GM19397 (cell line): ENCODE results near the gene MGP.

Experiments
- ATAC-seq: cut with Tn5 transposase; IDR thresholded peaks from one replicate; pipeline ENCODE4 v1.9.1; 2021; ENCODE audit warnings: mild to moderate bottlenecking, moderate library complexity; ENCODE audit not compliant: unreplicated experiment

The MGP gene

DNA sequence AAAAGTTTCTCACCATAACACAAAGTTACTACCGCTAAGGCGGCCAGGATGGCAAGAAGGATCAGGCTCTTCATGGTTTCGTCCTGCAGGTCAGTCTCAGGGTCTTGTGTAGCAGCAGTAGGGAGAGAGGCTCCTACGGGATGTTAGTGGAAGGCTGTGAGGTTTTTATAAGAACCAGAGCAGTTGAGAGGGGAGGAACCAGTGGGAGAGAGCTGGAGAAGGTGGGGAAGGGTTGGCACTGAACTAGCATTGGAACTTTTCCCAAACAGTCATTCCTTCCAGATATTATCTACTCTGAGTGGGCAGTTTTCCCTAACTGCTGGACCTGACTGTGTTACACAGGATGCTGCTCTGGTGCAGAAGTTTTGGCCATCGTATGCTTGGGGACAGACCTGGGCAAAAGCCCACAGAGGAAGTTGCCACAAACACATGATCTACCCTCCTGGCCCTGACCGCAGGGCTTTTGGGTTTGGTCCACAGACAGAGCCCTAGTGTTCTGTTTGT is at the start of gene MGP:
MGP (minus strand) TSS at position 137 of the 504 bp plus-strand sequence; CDS start at position 74, 63 bp downstream.
- no peak for ATAC-seq

DNA sequence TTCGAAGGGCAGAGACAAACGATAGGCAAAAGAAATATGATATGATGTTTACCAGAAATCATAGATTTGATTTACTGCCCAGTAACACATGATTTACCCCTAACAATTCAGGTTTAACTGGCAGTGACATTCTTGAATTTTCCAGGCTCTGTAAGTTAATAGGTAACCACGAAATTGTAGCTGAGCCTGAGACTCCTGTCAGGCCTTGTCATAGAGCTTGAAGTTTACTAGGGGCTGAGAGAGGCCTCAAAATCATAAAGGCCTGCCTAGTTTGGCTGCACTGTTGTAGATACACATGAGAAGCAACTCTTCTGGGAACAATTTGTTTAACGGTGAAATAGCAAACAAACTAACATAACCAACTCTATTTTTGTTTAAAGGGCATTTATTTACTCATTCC is 49.4 kb upstream of the MGP start:
- no peak for ATAC-seq

DNA sequence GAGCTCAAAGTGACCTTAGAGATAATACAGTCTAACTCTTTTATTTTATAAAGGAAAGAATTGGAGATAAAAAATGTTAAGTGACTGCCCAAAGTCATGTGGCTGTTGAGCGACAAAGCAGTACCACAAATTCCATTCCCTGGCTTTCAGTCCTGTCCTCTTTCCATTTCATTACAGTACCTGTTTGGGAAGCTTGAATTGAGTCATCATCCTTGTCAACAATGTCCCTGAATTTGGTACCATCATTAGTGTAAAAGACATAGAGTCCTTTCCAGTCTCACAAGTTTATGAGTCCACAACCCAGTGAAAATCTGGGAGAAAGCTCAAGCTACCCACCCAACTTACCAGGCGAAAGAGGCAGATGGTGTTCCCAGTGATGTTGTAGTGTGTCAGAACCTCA is 48.9 kb upstream of the MGP start:
- no peak for ATAC-seq

DNA sequence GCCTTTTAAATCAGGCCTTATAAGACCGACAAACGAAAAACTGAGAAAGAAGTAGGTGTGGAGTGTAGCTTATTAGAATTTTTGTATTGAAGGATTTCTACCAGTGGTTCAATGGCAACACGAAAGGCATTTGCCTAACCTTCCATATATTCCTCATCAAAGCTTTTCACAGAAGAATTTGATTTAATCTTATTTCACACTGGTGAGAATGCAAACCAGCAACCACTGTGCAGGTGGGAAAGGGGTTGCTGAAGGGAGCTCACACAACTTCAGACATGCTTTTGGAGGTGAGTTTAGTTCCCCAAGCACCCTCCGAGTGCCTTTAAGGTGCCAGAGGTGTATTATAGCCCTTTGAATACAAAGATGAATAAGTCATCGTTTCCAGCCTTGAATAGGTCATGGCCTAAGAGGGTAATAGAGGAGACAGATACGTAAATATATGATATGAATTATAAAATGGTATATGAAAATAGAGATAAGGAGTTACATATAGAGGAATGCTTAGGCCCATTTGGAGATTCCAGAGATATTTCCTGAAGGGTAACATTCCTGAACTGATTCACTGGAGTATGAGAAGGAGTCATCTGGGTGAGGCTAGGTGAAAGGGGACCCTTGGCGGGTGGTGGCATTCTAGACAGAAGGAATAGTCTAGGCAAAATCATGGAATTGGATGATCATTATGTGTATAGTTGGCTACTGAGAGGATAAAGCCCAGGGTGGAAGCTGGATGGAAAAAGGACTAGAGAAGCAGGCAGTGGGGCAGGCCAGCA is 46.3 kb upstream of the MGP start:
- no peak for ATAC-seq

DNA sequence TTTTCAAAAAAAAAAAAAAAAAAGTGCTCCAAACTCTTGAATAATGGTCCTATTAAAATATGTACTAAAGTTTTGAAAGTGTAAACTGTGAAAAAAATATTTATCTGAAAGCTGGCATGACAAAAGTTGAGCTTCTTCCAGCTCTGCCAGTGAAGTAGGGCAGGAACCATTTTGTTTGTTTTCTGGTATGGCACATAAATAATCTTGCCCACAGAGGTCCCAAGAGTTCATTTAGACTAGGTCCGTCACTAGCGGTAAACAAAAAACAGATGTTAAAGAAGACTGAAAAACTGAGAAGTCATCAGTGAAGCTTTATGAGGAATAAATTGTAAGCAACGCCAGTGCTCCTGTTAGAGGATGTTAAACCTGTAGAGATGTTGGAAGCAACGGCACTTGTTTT is 45.7 kb upstream of the MGP start:
- ATAC-seq, result no peak

DNA sequence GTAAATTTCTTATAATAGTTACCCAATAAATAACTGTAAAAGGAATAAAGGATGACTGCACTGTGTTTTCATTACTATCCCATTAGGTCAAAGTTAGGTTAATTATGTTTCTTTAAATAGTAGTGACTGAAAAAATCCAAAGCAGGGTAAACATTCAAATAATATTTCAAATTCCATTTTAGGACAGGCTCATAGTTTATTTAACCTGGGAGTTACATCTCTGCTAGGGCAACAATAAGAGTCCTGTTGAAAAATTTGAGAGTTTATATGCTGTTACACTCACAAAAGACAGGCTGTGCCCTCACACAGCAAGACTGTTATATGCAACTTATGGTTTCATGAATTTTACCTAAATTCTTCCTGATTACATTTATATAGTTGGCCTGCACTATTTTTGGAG is 44.6 kb upstream of the MGP start:
- ATAC-seq, result no peak

DNA sequence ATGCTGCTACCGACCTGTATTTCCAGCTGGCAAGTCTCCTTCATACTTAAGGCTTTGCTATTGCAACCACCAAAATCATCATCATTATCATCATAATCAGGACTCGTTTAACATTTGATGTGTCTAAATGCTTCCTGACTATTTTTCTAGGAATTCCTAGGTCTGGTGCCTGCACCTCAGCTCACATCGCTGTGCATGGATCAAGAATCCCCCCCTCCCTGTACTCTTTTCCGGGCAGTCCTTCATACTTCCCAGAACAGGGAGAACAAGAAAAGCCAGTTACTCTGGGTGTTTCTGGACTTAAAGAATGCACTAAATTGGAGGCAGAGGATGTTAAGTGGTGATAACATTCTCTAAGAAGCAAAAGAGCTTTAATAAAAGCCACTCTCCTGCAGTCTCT is 43.3 kb upstream of the MGP start:
- no peak for ATAC-seq

DNA sequence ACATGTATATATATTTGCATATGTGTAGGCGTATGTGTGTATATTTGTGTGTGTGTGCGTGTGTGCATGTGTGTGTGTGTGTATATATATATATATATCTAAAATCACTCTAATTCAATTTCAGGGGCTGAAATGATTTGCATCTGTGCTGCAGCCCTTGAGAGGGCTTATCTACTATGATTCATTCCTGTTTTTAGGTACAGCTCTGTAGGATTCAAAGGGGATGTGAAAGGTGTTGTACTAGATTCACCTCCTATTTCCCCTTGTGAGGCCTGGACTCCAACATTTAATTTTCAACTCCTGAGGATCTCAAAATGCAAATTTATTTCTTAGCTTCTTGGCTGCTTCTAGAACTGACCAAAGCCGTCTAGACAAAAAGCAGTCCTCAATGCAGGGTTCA is 41.6 kb upstream of the MGP start:
- ATAC-seq, result no peak

DNA sequence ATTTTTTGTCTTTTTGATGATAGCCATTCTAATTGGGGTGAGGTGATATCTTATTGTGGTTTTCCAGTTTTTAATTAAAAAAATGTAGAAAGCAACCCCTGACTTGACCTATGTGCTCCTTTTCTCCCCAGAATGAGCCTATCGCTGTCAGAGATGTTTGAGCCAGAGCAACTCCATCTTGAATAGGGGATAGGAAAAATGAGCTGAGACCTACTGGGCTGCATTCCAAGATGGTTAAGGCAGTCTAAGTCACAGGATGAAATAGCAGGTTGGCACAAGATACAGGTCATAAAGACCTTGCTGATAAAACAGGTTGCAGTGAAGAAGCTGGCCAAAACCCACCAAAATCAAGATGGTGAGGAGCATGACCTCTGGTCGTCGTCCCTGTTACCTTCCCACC is 38.9 kb upstream of the MGP start:
- no peak for ATAC-seq

DNA sequence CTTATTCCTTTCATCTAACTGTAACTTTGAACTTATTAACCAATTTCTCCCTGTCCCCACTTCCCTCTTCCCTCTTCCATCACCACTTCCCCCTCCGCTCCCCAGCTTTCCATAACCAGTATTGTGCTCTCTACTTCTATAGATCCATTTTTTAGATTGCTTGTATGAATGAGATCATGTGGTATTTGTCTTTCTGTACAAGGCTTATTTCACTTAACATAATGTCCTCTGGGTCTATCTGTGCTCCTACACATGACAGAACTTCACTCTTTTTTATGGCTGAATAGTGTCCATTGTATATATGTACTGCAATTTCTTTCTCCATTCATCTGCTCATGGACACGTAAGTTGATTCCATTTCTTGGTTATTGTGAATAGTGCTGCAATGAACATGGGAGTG is 38.3 kb upstream of the MGP start:
- ATAC-seq, result no peak

DNA sequence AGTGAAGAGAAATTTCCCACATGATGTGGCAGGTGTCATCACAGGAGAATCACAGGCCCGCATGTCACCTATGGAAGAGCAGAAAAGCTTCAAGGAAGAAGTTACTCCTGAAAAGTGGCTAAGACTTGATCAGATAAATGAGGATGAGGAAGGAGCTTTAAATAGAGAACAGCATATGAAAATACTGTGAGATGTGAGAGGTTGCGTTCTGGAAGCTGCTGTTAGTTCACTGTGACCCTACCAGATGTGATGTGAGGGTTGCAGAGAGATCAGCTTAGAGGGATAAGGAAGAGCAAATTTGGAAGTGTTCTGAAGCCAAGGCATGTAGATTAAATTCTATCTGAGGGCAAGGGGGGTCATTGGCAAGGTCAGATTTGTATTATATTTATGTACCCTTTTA is 35.6 kb upstream of the MGP start:
- ATAC-seq, result no peak

DNA sequence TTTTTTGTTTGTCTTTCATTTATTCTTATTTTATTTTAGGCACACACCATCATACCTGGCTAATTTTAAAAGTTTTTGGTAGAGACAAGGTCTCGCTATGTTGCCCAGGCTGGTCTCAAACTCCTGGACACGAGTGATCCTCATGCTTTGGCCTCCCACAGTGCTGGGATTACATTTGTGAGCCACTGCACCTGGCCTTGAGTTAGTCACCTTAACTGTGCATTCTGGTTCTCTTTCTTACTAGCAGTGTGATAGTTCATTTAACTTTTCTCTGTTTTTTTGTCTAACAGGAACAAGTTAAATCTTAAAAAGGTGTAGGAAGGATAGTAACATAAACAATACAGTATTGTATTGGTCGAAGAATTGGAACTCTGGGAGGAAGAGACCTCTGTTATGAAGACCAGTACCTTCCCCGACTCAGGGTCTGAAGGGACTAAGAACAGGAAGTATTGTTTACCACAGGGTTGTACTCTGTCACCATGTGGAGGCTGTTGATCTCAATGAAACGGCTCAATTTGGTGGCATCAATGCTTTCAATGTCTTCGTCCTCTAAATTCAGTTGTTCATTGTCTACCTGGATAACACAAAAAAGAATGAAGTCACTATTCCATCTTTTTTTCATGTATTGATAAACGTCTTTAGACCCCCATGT is 34.9 kb upstream of the MGP start:
- ATAC-seq, result no peak

DNA sequence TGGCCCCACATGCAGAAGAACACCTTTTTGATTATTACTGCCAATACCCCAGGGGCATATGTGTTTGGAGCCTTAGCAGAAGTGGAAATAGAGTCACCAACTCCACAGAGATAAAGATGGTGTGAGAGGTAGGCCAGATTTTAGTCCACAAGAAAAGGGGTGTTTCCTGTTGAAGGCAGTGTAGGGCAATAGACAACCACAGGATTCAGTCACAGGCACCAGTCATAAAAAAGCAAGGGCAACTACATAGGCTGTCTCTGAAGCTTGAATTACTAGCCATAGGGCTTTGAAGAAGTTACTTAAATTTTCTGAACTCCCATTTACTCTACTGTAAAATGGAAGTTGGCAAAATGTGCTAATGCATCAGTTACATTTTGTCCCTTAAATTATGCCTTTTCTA is 33.8 kb upstream of the MGP start:
- no peak for ATAC-seq

DNA sequence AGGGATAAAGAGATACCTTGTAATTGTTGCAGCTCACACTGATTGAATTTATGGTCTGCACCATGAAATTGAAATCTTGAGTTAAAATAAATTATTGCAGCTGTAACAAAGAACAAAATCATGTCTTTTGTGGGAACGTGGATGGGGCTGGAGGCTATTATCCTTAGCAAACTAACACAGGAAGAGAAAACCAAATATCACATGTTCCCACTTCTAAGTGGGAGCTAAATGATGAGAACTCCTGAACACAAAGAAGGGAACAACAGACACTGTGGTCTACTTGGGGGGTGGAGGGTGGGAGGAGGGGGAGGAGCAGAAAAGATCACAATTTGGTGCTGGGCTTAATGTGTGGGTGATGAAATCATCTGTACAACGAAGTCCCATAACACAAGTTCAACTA is 30.1 kb upstream of the MGP start:
- ATAC-seq, result no peak

DNA sequence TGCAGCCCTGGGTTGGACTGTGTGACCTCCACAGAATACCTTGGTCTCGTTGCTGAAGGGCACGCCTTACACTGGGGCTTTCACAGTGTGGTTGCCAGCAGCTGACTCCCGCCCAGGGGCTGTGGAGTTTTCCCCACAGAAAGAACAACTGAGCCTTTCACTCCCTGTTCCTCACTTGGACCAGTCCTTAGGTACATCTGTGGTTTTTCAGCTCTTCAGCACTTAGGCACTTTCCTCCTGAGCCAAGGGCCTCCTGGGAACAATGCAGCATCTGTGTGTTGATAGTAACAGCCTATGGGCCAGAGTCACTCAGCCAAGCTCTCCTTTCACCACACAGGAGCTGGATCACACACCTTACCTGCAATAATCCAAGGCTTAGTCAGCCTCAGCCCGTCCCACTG is 27.7 kb upstream of the MGP start:
- no peak for ATAC-seq

DNA sequence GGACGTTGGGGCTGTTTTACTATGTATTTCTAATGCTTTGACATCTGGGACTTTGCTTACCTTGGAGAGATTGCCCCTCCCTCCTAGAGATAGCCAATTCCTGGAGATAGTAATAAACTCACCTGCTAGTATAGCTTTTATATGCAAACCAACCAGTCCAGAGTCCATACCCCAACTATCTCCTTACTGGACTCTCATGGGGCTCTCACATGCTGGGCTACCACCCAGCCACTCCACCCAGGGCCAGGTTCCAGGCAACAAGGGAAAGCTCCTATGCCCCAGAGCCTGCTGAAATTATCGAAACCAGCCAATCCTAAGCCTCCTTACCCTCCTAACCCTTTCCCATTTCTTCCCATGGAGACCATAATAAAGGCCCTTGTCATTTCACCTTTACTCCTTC is 25.5 kb upstream of the MGP start:
- no peak for ATAC-seq

DNA sequence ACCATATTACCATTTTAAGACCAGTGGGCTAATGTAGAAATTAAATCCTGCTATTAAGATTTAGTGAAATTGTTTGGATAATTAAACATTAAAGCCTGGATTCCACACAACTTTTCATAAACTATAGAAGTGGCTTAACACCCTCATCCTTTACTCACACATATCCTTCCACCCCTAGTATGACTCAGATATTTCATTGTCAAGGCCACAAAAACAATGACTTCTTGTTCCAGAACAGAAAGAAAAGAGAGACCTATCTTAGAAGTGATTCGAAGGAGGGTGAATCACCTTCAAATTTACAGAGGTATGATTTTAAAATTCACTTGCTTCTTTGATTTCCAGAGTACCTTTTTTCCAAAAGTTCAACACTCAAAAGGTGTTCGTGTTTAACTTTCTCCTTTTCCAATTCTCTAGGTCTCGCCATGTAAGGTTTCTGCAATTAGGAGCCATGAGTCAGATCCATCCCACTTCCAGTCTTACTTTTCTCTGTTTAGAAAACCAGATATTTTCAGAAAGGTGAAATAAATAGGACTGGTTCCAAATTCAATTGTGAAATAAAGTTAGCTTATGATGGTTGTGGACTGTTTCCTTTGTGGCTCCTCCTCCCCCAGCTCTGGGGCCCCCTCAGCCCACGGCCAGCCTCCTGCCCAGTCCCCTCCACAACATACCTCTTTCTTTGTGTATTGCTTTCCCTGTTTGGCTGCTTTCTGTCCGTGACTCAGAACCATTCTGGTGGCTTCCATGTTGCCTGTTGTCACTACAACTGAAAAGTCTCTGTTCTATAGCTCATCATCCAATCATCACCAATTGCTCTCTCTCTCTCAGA is 24.6 kb upstream of the MGP start:
- ATAC-seq, result no peak

DNA sequence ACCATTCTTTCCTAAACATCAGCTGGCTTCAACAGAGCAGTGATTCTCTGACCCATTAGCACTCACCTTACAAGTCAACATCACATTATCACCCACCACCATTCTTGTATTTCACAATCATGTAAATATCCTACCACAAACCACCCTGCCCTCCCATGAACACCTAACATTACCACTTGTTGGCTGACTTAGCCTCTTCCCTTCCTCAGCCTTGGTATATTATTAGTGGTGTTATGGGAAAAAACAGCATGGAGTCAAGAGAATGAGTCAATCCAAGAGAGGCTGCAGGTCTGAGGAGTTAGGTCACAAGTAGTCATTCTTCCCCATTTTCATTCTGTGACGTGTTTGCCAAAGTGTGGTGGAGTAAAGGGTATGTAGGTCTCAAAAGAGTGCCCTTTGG is 22.3 kb upstream of the MGP start:
- ATAC-seq, result no peak

DNA sequence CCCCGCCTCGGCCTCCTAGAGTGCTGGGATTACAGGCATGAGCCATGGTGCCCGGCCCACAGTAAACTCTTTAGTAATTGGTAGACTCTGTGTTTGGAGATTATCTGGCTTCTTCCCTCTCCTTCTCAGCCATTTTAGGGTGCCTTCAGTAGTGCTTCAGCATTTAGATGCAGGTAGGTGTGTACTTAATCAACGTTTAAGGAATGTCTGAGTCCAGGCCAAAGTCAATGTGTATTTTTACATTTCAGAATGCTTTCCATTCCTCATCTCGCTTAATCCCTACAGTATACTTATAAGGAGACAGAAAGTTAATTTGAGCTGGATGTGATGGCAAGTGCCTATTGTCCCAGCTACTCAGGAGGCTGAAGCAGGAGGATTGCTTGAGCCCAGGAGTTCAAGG is 20.5 kb upstream of the MGP start:
- no peak for ATAC-seq

DNA sequence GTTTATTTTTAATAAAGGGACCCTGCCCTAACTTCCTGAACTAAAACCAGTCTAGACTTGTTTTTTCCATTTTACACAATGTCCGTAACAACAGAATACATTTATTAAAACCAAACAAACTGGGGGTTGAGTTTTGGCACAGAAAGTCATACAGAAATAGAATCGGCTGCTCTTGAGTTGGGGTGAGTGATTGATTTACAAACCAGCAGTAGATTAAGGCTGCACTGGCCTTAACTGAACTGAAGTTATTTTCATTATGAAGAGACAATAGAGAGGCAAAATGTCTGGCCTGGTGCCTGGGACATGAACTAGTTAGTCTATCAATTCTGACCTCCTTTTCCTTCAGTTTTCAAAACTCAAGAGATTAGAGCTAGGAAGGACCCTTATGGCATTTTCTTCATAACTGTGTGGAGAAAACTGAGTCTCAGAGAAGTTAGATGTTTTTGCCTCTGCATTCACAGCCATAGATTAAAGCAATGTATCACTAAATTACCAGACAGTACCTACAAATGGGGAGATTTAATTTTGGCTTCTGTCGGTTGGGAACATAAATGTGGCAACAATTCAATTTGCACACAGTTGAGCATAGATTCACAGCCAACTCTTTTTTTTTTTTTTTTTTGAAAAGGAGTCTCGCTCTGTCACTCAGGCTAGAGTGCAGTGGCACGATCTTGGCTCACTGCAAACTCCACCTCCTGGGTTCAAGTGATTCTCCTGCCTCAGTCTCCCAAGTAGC is 19.8 kb upstream of the MGP start:
- no peak for ATAC-seq

DNA sequence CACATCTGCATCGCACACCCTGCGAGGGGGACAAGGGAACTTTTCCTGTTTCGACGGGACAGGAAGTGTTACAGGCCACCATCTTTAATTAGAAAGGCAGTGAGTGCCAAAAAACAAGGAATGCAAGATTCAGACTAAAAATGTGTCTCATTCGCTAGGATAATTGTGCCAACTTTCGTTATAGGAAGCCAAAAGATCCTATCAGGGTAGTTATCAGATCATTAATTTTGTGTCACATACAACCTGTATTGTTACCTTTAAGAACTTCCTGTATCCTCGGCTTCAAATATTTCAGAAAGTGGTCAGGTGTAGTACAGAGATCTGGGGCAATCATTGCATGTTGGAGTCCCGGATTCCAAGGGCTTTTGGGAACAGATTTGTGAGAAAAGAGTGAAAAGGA is 19.2 kb upstream of the MGP start:
- ATAC-seq, result no peak
